ENCODE data around the gene KIF6. TPM values are rescaled to one million over a fixed set of nuclear protein-coding genes. Genes with fewer than 3 reads are reported as not detected.

The KIF6 gene
- polyA plus RNA-seq, 1 donor (not counting 4 experiments of a cell fraction or from before 2014, with no cell fraction given) = 0.14 TPM

GRCh38 chr6:39343396-39343870 is 381.8 kb downstream of the KIF6 start:
- FAIRE-seq (no peak), DNase-seq (ENCODE audit: low read depth, low spot score) (no peak)
- Histone ChIP-seq H3K9me3 (ENCODE audit: control insufficient read depth, low read depth, low read length) (no peaks in the 10 kb centered on the region), H4K20me1 (ENCODE audit: control insufficient read depth, extremely low read depth, insufficient read depth, low read length) (no peaks in the 10 kb centered on the region), H3K36me3 (ENCODE audit: control insufficient read depth in 2 of 2, extremely low read depth in 1 of 2, insufficient read depth in 2 of 2, low read length in 2 of 2) (no peaks in the 10 kb centered on the region), H3K4me2 (ENCODE audit: control insufficient read depth, extremely low read depth, insufficient read depth, low read depth, low read length) (no peak overlapping the region), H3K9ac (ENCODE audit: control insufficient read depth, extremely low read depth, insufficient read depth, low read length) (no peak overlapping the region), H3K4me1 (ENCODE audit: control insufficient read depth, extremely low read depth, insufficient read depth, low read length) (no peaks in the 10 kb centered on the region), H3K9me1 (ENCODE audit: control insufficient read depth, extremely low read depth, insufficient read depth, low read length) (no peaks in the 10 kb centered on the region), H3K79me2 (ENCODE audit: control insufficient read depth, insufficient read depth, low read length) (no peaks in the 10 kb centered on the region), H3K27ac (ENCODE audit: control insufficient read depth, insufficient read depth, low read length) (no peak overlapping the region), H3K27me3 (ENCODE audit: control insufficient read depth, extremely low read depth, insufficient read depth, low read length) (no peaks in the 10 kb centered on the region), H3K4me3 (ENCODE audit: control insufficient read depth in 2 of 3, extremely low read depth in 1 of 3, insufficient read depth in 2 of 3, low read depth in 1 of 3, low read length in 3 of 3) (no peak overlapping the region), H2AFZ (ENCODE audit: control insufficient read depth, low read length) (no peak overlapping the region)
- no peak for TF ChIP-seq EZH2 (IDR thresholded peaks at IDR 0.05; ENCODE audit: low read length)
- TF ChIP-seq, protein P1, sequence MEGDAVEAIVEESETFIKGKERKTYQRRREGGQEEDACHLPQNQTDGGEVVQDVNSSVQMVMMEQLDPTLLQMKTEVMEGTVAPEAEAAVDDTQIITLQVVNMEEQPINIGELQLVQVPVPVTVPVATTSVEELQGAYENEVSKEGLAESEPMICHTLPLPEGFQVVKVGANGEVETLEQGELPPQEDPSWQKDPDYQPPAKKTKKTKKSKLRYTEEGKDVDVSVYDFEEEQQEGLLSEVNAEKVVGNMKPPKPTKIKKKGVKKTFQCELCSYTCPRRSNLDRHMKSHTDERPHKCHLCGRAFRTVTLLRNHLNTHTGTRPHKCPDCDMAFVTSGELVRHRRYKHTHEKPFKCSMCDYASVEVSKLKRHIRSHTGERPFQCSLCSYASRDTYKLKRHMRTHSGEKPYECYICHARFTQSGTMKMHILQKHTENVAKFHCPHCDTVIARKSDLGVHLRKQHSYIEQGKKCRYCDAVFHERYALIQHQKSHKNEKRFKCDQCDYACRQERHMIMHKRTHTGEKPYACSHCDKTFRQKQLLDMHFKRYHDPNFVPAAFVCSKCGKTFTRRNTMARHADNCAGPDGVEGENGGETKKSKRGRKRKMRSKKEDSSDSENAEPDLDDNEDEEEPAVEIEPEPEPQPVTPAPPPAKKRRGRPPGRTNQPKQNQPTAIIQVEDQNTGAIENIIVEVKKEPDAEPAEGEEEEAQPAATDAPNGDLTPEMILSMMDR (optimal IDR thresholded peaks at IDR 0.05 in 1 of 3, IDR thresholded peaks at IDR 0.05 in 1 of 3, conservative IDR thresholded peaks at IDR 0.05 in 1 of 3; ENCODE audit: extremely low read depth in 1 of 3, insufficient read depth in 2 of 3, low read length in 3 of 3) = no peak
- dilution Hi-C loops (cut with MboI; ENCODE audit: extremely low pct_ligation_motif_present, low sequenced_read_pairs) = no loop called here

DNA sequence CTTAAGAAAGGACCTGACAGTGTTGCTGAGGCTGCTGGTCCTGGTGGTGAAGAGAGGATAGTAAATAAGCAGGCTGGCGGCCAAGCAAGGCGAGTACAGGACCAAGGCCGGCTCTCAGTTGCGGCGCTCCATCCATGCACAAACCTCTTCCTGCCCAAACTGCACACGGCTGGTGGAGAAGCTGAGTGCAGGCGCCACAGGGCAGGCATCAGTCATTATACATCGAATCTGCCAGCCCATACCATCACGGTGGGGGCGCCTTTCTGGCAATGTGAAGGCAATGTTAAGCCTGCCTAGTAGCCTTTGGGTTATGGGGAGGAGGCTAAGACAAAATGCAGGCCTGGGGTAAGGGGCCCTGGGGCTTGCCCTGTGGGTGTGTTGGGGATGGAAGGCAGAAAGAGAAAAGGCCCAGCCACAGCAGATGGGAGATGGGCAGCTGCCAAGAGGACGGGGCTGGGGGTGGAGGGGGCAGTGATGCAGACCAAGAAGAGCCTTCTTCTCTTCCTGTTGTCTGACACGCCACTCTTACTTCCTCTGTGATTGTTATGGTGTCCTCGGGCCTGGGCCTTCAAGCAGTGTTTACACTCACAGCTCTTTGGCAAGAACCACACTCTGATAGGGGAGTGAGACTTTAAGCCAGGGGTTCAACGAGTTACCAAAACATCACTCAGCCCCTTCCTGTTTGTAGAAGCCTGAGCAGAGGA is 382.4 kb downstream of the KIF6 start:
- H3K27ac ChIP-seq (ENCODE audit: control insufficient read depth, insufficient read depth, low read length) = no peak overlapping the region
- FAIRE-seq = no peak
- no peak overlapping the region for H3K9ac ChIP-seq (ENCODE audit: control insufficient read depth, extremely low read depth, insufficient read depth, low read length)
- no peak for TF ChIP-seq EZH2 (IDR thresholded peaks at IDR 0.05; ENCODE audit: low read length)
- TF ChIP-seq, protein P1 (optimal IDR thresholded peaks at IDR 0.05 in 1 of 3, IDR thresholded peaks at IDR 0.05 in 1 of 3, conservative IDR thresholded peaks at IDR 0.05 in 1 of 3; ENCODE audit: extremely low read depth in 1 of 3, insufficient read depth in 2 of 3, low read length in 3 of 3) = no peak
- no peaks in the 10 kb centered on the region for H3K9me3 ChIP-seq (ENCODE audit: control insufficient read depth, low read depth, low read length)
- no peaks in the 10 kb centered on the region for H3K79me2 ChIP-seq (ENCODE audit: control insufficient read depth, insufficient read depth, low read length)
- H2AFZ ChIP-seq (ENCODE audit: control insufficient read depth, low read length) = no peak overlapping the region
- no peaks in the 10 kb centered on the region for H3K36me3 ChIP-seq (ENCODE audit: control insufficient read depth in 2 of 2, extremely low read depth in 1 of 2, insufficient read depth in 2 of 2, low read length in 2 of 2)
- no peak overlapping the region for H3K4me3 ChIP-seq (ENCODE audit: control insufficient read depth in 2 of 3, extremely low read depth in 1 of 3, insufficient read depth in 2 of 3, low read depth in 1 of 3, low read length in 3 of 3)
- H3K9me1 ChIP-seq (ENCODE audit: control insufficient read depth, extremely low read depth, insufficient read depth, low read length) = no peaks in the 10 kb centered on the region
- dilution Hi-C loops (cut with MboI; ENCODE audit: extremely low pct_ligation_motif_present, low sequenced_read_pairs) = no loop called here
- no peak overlapping the region for H3K4me2 ChIP-seq (ENCODE audit: control insufficient read depth, extremely low read depth, insufficient read depth, low read depth, low read length)
- H3K4me1 ChIP-seq (ENCODE audit: control insufficient read depth, extremely low read depth, insufficient read depth, low read length) = no peaks in the 10 kb centered on the region
- no peaks in the 10 kb centered on the region for H4K20me1 ChIP-seq (ENCODE audit: control insufficient read depth, extremely low read depth, insufficient read depth, low read length)
- no peak for DNase-seq (ENCODE audit: low read depth, low spot score)
- H3K27me3 ChIP-seq (ENCODE audit: control insufficient read depth, extremely low read depth, insufficient read depth, low read length) = peaks cover under 1% of the 10 kb centered on the region
